HEK293T (cell line): ENCODE measurements around the gene EHD4.

Source experiments
- CTCF ChIA-PET: fragments of 350-600 bp; formaldehyde crosslinking; extraction: SDS; loops from one replicate; lab custom pipeline; 2021; ENCODE audit warnings: antibody characterized with exemption, inconsistent platforms; lab: Yijun Ruan, JAX
- POLR2A ChIA-PET: fragments of 350-600 bp; formaldehyde crosslinking; extraction: SDS; loops from one replicate; lab custom pipeline; 2020; ENCODE audit warnings: antibody characterized with exemption, inconsistent platforms; lab: Yijun Ruan, JAX
- DNase-seq: peaks from one replicate; pipeline ENCODE4 v3.0.0; 2012; ENCODE audit warnings: mixed read lengths; ENCODE audit errors: extremely low spot score
- ARNT ChIP-seq: fragments of 450-650 bp; IDR thresholded peaks from 2 replicates; pipeline ENCODE4 v1.6.1; 2017; ENCODE audit warnings: mild to moderate bottlenecking
- BHLHE40 ChIP-seq: fragments of 450-650 bp; IDR thresholded peaks from 2 replicates; pipeline ENCODE4 v1.6.1; 2016; ENCODE audit warnings: mild to moderate bottlenecking, moderate library complexity, borderline replicate concordance
- CTBP1 ChIP-seq: fragments of 450-650 bp; IDR thresholded peaks from 2 replicates; pipeline ENCODE4 v1.6.1; 2016; ENCODE audit warnings: borderline replicate concordance
- ELF4 ChIP-seq: fragments of 450-650 bp; IDR thresholded peaks from 2 replicates; pipeline ENCODE4 v1.6.1; 2017; ENCODE audit warnings: antibody characterized with exemption
- FOXA1 ChIP-seq: fragments of 450-650 bp; IDR thresholded peaks from 2 replicates; pipeline ENCODE4 v1.6.1; 2016; ENCODE audit warnings: mild to moderate bottlenecking
- FOXK2 ChIP-seq: fragments of 450-650 bp; IDR thresholded peaks from 2 replicates; pipeline ENCODE4 v1.6.1; 2016; ENCODE audit warnings: mild to moderate bottlenecking
- FOXM1 ChIP-seq: fragments of 450-650 bp; IDR thresholded peaks from 2 replicates; pipeline ENCODE4 v1.6.1; 2017; ENCODE audit warnings: mild to moderate bottlenecking, borderline replicate concordance
- HDGF ChIP-seq: fragments of 450-650 bp; IDR thresholded peaks from 2 replicates; pipeline ENCODE4 v1.6.1; 2017; ENCODE audit warnings: antibody characterized with exemption, borderline replicate concordance
- L3MBTL2 ChIP-seq: fragments of 450-650 bp; conservative IDR thresholded peaks from 2 replicates; pipeline ENCODE4 v1.6.1; 2016; ENCODE audit warnings: mild to moderate bottlenecking
- LEF1 ChIP-seq: fragments of 450-650 bp; IDR thresholded peaks from 2 replicates; pipeline ENCODE4 v1.6.1; 2017; ENCODE audit warnings: mild to moderate bottlenecking, borderline replicate concordance
- NFRKB ChIP-seq: fragments of 450-650 bp; IDR thresholded peaks from 2 replicates; pipeline ENCODE4 v1.6.1; 2016; ENCODE audit warnings: mild to moderate bottlenecking, moderate library complexity
- PKNOX1 ChIP-seq: fragments of 450-650 bp; IDR thresholded peaks from 2 replicates; pipeline ENCODE4 v1.6.1; 2016
- SP1 ChIP-seq: fragments of 450-650 bp; IDR thresholded peaks from 2 replicates; pipeline ENCODE4 v1.6.1; 2017
- SUZ12 ChIP-seq: fragments of 450-650 bp; IDR thresholded peaks from 2 replicates; pipeline ENCODE4 v1.6.1; 2016; ENCODE audit warnings: mild to moderate bottlenecking
- TARDBP ChIP-seq: fragments of 450-650 bp; IDR thresholded peaks from 2 replicates; pipeline ENCODE4 v1.6.1; 2016
- ZNF384 ChIP-seq: fragments of 450-650 bp; IDR thresholded peaks from 2 replicates; pipeline ENCODE4 v1.6.1; 2016

Gene EHD4

GRCh38 chr15:41914411-41914810 is 57.9 kb downstream of the EHD4 start:
- DNase-seq: no peak
- POLR2A ChIA-PET: no interaction called here
- CTCF ChIA-PET: interaction anchor here (0.6 to 2.8 kb wide), 2 partner anchors 10 to 212 kb away, joined by 3 to 8 read pairs; no protein-coding TSS in a partner anchor

GRCh38 chr15:41913256-41913655 is 59.1 kb downstream of the EHD4 start:
- no peak for DNase-seq
- ChIA-PET CTCF (interaction anchor here (2.8 kb wide), 1 partner anchor 9 kb away, joined by 8 read pairs; no protein-coding TSS in a partner anchor), POLR2A (no interaction called here)
- TF ChIP-seq NFRKB: no peak
- no peak for TF ChIP-seq FOXK2
- no peak for TF ChIP-seq ELF4
- no peak for TF ChIP-seq L3MBTL2
- TF ChIP-seq FOXA1: no peak
- TF ChIP-seq SP1: no peak
- no peak for TF ChIP-seq TARDBP
- TF ChIP-seq ARNT: no peak
- no peak for TF ChIP-seq HDGF
- TF ChIP-seq LEF1: no peak

More at GRCh38 chr15:41914411-41914810, 57.9 kb downstream of the EHD4 start:
- TF ChIP-seq HDGF (no peak), TARDBP (no peak), LEF1 (no peak), CTBP1 (no peak)

- no peak for DNase-seq
- ChIA-PET POLR2A (no interaction called here), CTCF (no interaction called here)
- no peak for TF ChIP-seq FOXK2
These were observed 60.5 kb downstream of the EHD4 start for GRCh38 chr15:41911691-41912345.

GRCh38 chr15:41908736-41909461 is 63.5 kb downstream of the EHD4 start:
- ChIA-PET POLR2A (no interaction called here), CTCF (no interaction called here)
- DNase-seq: no peak
- TF ChIP-seq FOXA1: no peak

GRCh38 chr15:41907141-41907540 is 65.2 kb downstream of the EHD4 start:
- no peak for DNase-seq
- ChIA-PET CTCF (interaction anchor here (1.0 kb wide), 1 partner anchor 134 kb away, joined by 3 read pairs; no protein-coding TSS in a partner anchor), POLR2A (no interaction called here)
- TF ChIP-seq SUZ12 (no peak), TARDBP (no peak), BHLHE40 (no peak), LEF1 (no peak), FOXM1 (no peak), CTBP1 (no peak)

GRCh38 chr15:41906608-41907007 is 65.7 kb downstream of the EHD4 start:
- ChIA-PET POLR2A (no interaction called here), CTCF (interaction anchor here (1.0 kb wide), 1 partner anchor 134 kb away, joined by 3 read pairs; no protein-coding TSS in a partner anchor)
- TF ChIP-seq ZNF384 (no peak), ARNT (no peak), BHLHE40 (no peak), HDGF (no peak), PKNOX1 (no peak), LEF1 (no peak), SP1 (no peak), CTBP1 (no peak), TARDBP (no peak), ELF4 (no peak)
- no peak for DNase-seq

GRCh38 chr15:41905036-41905793 is 67.1 kb downstream of the EHD4 start:
- DNase-seq: no peak
- ChIA-PET CTCF (interaction anchor here (0.6 to 1.4 kb wide), 15 partner anchors 8 to 439 kb away, joined by 3 to 10 read pairs (median 5); partner anchors contain the start of gene MAPKBP1), POLR2A (no interaction called here)
- TF ChIP-seq SP1 (no peak), ELF4 (no peak), ZNF384 (no peak), CTBP1 (no peak), HDGF (no peak), TARDBP (no peak), FOXA1 (no peak), LEF1 (no peak), FOXM1 (no peak), ARNT (no peak), PKNOX1 (no peak), NFRKB (no peak), SUZ12 (no peak), FOXK2 (no peak), L3MBTL2 (no peak), BHLHE40 (no peak)
